IMR-90 (cell line): ENCODE measurements around the gene PRADC1. TPM values are rescaled to one million over a fixed set of nuclear protein-coding genes. Genes with fewer than 3 reads are reported as not detected.

Experiments used
- ATAC-seq: fragments of 200-7000 bp; cut with Tn5 transposase; 2 replicates; pipeline ENCODE4 v1.9.1; 2020; ENCODE audit warnings: low read depth, mild to moderate bottlenecking, moderate library complexity
- BruUV-seq: library from RNA; stranded (reverse); fragments of 400-500 nt; replicated peaks from 2 replicates; lab custom pipeline; 2021; lab: Mats Ljungman, UMichigan
- CTCF ChIA-PET: fragments of 300-600 bp; formaldehyde crosslinking; extraction: SDS; loops from one replicate; lab custom pipeline; 2021; ENCODE audit warnings: antibody characterized with exemption; lab: Yijun Ruan, JAX
- POLR2A ChIA-PET: fragments of 300-600 bp; sonication (Branson Sonifier 250); formaldehyde crosslinking; loops from one replicate; lab custom pipeline; 2022; ENCODE audit warnings: antibody characterized with exemption; ENCODE audit not compliant: unreplicated experiment; lab: Charles Lee
- DNase-seq: peaks from one replicate; pipeline ENCODE4 v3.0.0; 2013
- H2AFZ ChIP-seq: replicated peaks from 2 replicates; pipeline ENCODE3; 2013; ENCODE audit warnings: low read length, mild to moderate bottlenecking; ENCODE audit not compliant: poor library complexity
- H2AK5ac ChIP-seq: 2 replicates; pipeline ENCODE4 v1.6.1; 2013; ENCODE audit warnings: low read depth, low read length, inconsistent platforms
- H2AK9ac ChIP-seq: replicated peaks from 2 replicates; pipeline ENCODE3; 2013; ENCODE audit warnings: mild to moderate bottlenecking, low read depth, low read length, moderate library complexity; ENCODE audit not compliant: poor library complexity
- H2BK120ac ChIP-seq: 2 replicates; pipeline ENCODE4 v1.6.1; 2013; ENCODE audit warnings: low read depth, low read length, inconsistent platforms
- H2BK15ac ChIP-seq: 3 replicates; pipeline ENCODE4 v1.6.1; 2013; ENCODE audit warnings: low read depth, low read length, inconsistent platforms
- H2BK20ac ChIP-seq: 2 replicates; pipeline ENCODE4 v1.6.1; 2013; ENCODE audit warnings: low read depth, mild to moderate bottlenecking, inconsistent platforms, low read length, moderate library complexity
- H2BK5ac ChIP-seq: 2 replicates; pipeline ENCODE4 v1.6.1; 2013; ENCODE audit warnings: mild to moderate bottlenecking, low read depth, low read length, inconsistent platforms; ENCODE audit not compliant: poor library complexity, severe bottlenecking
- H3K14ac ChIP-seq: replicated peaks from 2 replicates; pipeline ENCODE4 v1.6.1; 2013; ENCODE audit warnings: low read depth, low read length, inconsistent platforms
- H3K18ac ChIP-seq: 2 replicates; pipeline ENCODE4 v1.6.1; 2013; ENCODE audit warnings: low read depth, low read length, control low read depth
- H3K23ac ChIP-seq: 2 replicates; pipeline ENCODE4 v1.6.1; 2013; ENCODE audit warnings: low read depth, low read length, inconsistent platforms
- H3K27ac ChIP-seq: 2 replicates; pipeline ENCODE4 v1.5.1; 2013; ENCODE audit warnings: mild to moderate bottlenecking, control low read depth, low read length; ENCODE audit not compliant: insufficient read depth
- H3K27me3 ChIP-seq: 2 replicates; pipeline ENCODE4 v1.6.1; 2013; ENCODE audit warnings: low read length; ENCODE audit not compliant: control insufficient read depth, insufficient read depth
- H3K36me3 ChIP-seq: 2 replicates; pipeline ENCODE4 v1.6.1; 2013; ENCODE audit warnings: low read length, mixed read lengths; ENCODE audit not compliant: control insufficient read depth, insufficient read depth
- H3K4ac ChIP-seq: 2 replicates; pipeline ENCODE4 v1.6.1; 2013; ENCODE audit warnings: low read depth, low read length, inconsistent platforms
- H3K4me1 ChIP-seq: 2 replicates; pipeline ENCODE4 v1.6.1; 2013; ENCODE audit warnings: low read length, mixed read lengths; ENCODE audit not compliant: control insufficient read depth, insufficient read depth
- H3K4me2 ChIP-seq: 2 replicates; pipeline ENCODE4 v1.6.1; 2013; ENCODE audit warnings: low read depth, mild to moderate bottlenecking, control low read depth, low read length, moderate library complexity
- H3K4me3 ChIP-seq: 2 replicates; pipeline ENCODE4 v1.5.1; 2013; ENCODE audit warnings: low read depth, mild to moderate bottlenecking, control low read depth, low read length, moderate library complexity; ENCODE audit not compliant: insufficient read depth
- H3K56ac ChIP-seq: 2 replicates; pipeline ENCODE4 v1.6.1; 2013; ENCODE audit warnings: low read length, inconsistent platforms; ENCODE audit not compliant: insufficient read depth; ENCODE audit errors: extremely low read depth
- H3K79me1 ChIP-seq, 2 experiments: 2 replicates each; pipeline ENCODE4 v1.6.1; 2013; ENCODE audit warnings: low read length in 2 of 2, inconsistent platforms in 1 of 2, low read depth in 1 of 2
- H3K9ac ChIP-seq: 2 replicates; pipeline ENCODE4 v1.6.1; 2013; ENCODE audit warnings: low read depth, low read length, control low read depth
- H3K9me1 ChIP-seq: 2 replicates; pipeline ENCODE4 v1.6.1; 2013; ENCODE audit warnings: low read length, inconsistent platforms; ENCODE audit not compliant: insufficient read depth
- H3K9me3 ChIP-seq: 2 replicates; pipeline ENCODE4 v1.6.1; 2013; ENCODE audit warnings: low read length; ENCODE audit not compliant: control insufficient read depth, insufficient read depth
- H4K20me1 ChIP-seq: 2 replicates; pipeline ENCODE4 v1.6.1; 2013; ENCODE audit warnings: low read length, inconsistent platforms; ENCODE audit not compliant: insufficient read depth
- H4K5ac ChIP-seq: 2 replicates; pipeline ENCODE4 v1.6.1; 2013; ENCODE audit warnings: mild to moderate bottlenecking, low read depth, low read length, control low read depth
- H4K8ac ChIP-seq, 2 experiments: 2 replicates each; pipeline ENCODE4 v1.6.1; 2013; ENCODE audit warnings: low read depth in 2 of 2, low read length in 2 of 2, control low read depth in 1 of 2, inconsistent platforms in 1 of 2
- H4K91ac ChIP-seq: 2 replicates; pipeline ENCODE4 v1.6.1; 2013; ENCODE audit warnings: low read depth, low read length, inconsistent platforms; ENCODE audit not compliant: insufficient read depth
- BHLHE40 ChIP-seq: fragments of 150-350 bp; IDR thresholded peaks from 2 replicates; pipeline ENCODE4 v1.6.1; 2016; ENCODE audit warnings: mild to moderate bottlenecking, low read depth, low read length
- CHD1 ChIP-seq: IDR thresholded peaks from 2 replicates; pipeline ENCODE4 v1.6.1; 2012; ENCODE audit warnings: low read depth, low read length, improper control_type of control experiment
- CTCF ChIP-seq: conservative IDR thresholded peaks from 2 replicates; pipeline ENCODE4 v1.5.1; 2012; ENCODE audit warnings: mild to moderate bottlenecking, low read depth, low read length, improper control_type of control experiment
- ELK1 ChIP-seq: fragments of 150-350 bp; IDR thresholded peaks from 2 replicates; pipeline ENCODE4 v1.6.1; 2016; ENCODE audit warnings: low read depth, mild to moderate bottlenecking, low read length, moderate library complexity, borderline replicate concordance
- FOS ChIP-seq: fragments of 150-350 bp; IDR thresholded peaks from 2 replicates; pipeline ENCODE4 v1.6.1; 2016; ENCODE audit warnings: low read depth, low read length
- MAZ ChIP-seq: IDR thresholded peaks from 2 replicates; pipeline ENCODE4 v1.6.1; 2012; ENCODE audit warnings: low read depth, mild to moderate bottlenecking, low read length, improper control_type of control experiment, moderate library complexity, borderline replicate concordance
- MXI1 ChIP-seq: IDR thresholded peaks from 2 replicates; pipeline ENCODE4 v1.6.1; 2012; ENCODE audit warnings: low read depth, mild to moderate bottlenecking, low read length, moderate library complexity, borderline replicate concordance
- POLR2A ChIP-seq: IDR thresholded peaks from 2 replicates; pipeline ENCODE4 v1.6.1; 2012; ENCODE audit warnings: mild to moderate bottlenecking, low read depth, low read length
- RAD21 ChIP-seq: IDR thresholded peaks from 2 replicates; pipeline ENCODE4 v1.6.1; 2012; ENCODE audit warnings: low read length, improper control_type of control experiment
- RCOR1 ChIP-seq: IDR thresholded peaks from 2 replicates; pipeline ENCODE4 v1.6.1; 2012; ENCODE audit warnings: mild to moderate bottlenecking, low read length, improper control_type of control experiment; ENCODE audit not compliant: insufficient replicate concordance
- RFX5 ChIP-seq: IDR thresholded peaks from 2 replicates; pipeline ENCODE4 v1.8.0; 2012; ENCODE audit warnings: low read depth, mild to moderate bottlenecking, low read length, moderate library complexity
- SMC3 ChIP-seq: fragments of 150-350 bp; IDR thresholded peaks from 2 replicates; pipeline ENCODE4 v1.6.1; 2016; ENCODE audit warnings: low read depth, mild to moderate bottlenecking, antibody characterized with exemption, low read length, moderate library complexity
- USF2 ChIP-seq: fragments of 150-350 bp; IDR thresholded peaks from 2 replicates; pipeline ENCODE4 v1.6.1; 2017; ENCODE audit warnings: mild to moderate bottlenecking, antibody characterized with exemption, low read length, low read depth
- WGBS, 2 experiments: methylation state at CpG; one replicate each; pipeline versions ENCODE4 v1.1.5 to v1.1.7; 2013; ENCODE audit warnings: missing lambda C conversion rate in 2 of 2; ENCODE audit not compliant: insufficient read length in 1 of 2; ENCODE audit errors: extremely low coverage in 2 of 2; 5-methylcytosine and 5-hydroxymethylcytosine counted together
- dilution Hi-C: fragments of 300-500 bp; cut with HindIII; formaldehyde crosslinking; loops from one replicate; pipeline ENCODE4 v1.14.3; 2018; ENCODE audit warnings: low sequenced_read_pairs; ENCODE audit not compliant: unreplicated experiment
- in situ Hi-C: fragments of 300-500 bp; cut with MboI; formaldehyde crosslinking; loops from 3 replicates; pipeline ENCODE4 v1.14.3; 2019; ENCODE audit warnings: low sequenced_read_pairs, inconsistent platforms, mixed read lengths
- intact Hi-C: fragments of 100-400 bp; cut with micrococcal nuclease; formaldehyde crosslinking; loops from 2 replicates; pipeline ENCODE4 v1.10.0; 2022
- polyA plus RNA-seq, 3 experiments: library from polyadenylated mRNA; depleted of rRNA; stranded (reverse); fragments of >200 nt; gene quantifications; 2 replicates each; pipeline ENCODE4 v1.2.3, GENCODE V29; 2012; ENCODE audit warnings: low replicate concordance in 1 of 3
- total RNA-seq: library from RNA; depleted of rRNA; stranded (reverse); fragments of >200 nt; gene quantifications from 2 replicates; pipeline ENCODE4 v1.2.3, GENCODE V29; 2012

The PRADC1 gene
- total and polyA plus RNA-seq, 2 of the 4 experiments (the other 2 are of a cell fraction): 13.1 to 18.4 TPM

- H2AK9ac ChIP-seq: peak within 1 kb of the TSS; percentile 96
- ATAC-seq (peak; percentile 72), DNase-seq (peak; percentile 89)
- peak within 1 kb of the TSS; percentile 81 for H3K56ac ChIP-seq
- dilution Hi-C loops (no loop called here), intact Hi-C loops (loop anchor here (5.0 kb wide), 1 partner anchor 503 kb away; the partner anchor contains the start of gene TPRKB), in situ Hi-C loops (no loop called here)
- peaks cover 50% of the 10 kb centered on the region for H4K20me1 ChIP-seq
- ChIA-PET CTCF (interaction anchor here (0.6 kb wide), 2 partner anchors 19 to 25 kb away, joined by 3 to 8 read pairs; no protein-coding TSS in a partner anchor), POLR2A (no interaction called here)
- H2AK5ac ChIP-seq: peak within 1 kb of the TSS; percentile 92
- peak within 1 kb of the TSS; percentile 86 for H4K5ac ChIP-seq
- peak within 1 kb of the TSS; percentile 86 for H3K4ac ChIP-seq
- H3K9ac ChIP-seq: peak within 1 kb of the TSS; percentile 86
- no peaks in the 10 kb centered on the region for H3K9me3 ChIP-seq
- TF ChIP-seq POLR2A (peak; percentile 96), ELK1 (no peak), FOS (no peak), RCOR1 (no peak), RAD21 (no peak), SMC3 (no peak), RFX5 (no peak), USF2 (no peak), CTCF (no peak), MAZ (no peak), MXI1 (peak; percentile 47; the same call in 1 of the 2 replicates), BHLHE40 (no peak), CHD1 (no peak)
- peak within 1 kb of the TSS; percentile 90 for H2BK5ac ChIP-seq
- peak within 1 kb of the TSS; percentile 50; the same call in 1 of the 2 replicates for H2BK120ac ChIP-seq
- peaks cover 5 to 51% of the 10 kb centered on the region in 2 experiments for H3K79me1 ChIP-seq
- H3K4me3 ChIP-seq: peak within 1 kb of the TSS; percentile 83
- H3K4me1 ChIP-seq: peaks cover 5% of the 10 kb centered on the region; the same call in 1 of the 2 replicates
- H4K8ac ChIP-seq: peak within 1 kb of the TSS; percentile 87 to 98
- H2AFZ ChIP-seq: peak within 1 kb of the TSS; percentile 99
- H2BK15ac ChIP-seq: no peak within 1 kb of the TSS; the same call in 2 of the 3 replicates
- no peak within 1 kb of the TSS for H2BK20ac ChIP-seq
- H3K36me3 ChIP-seq: peaks cover 2% of the 10 kb centered on the region; the same call in 1 of the 2 replicates
- H3K27me3 ChIP-seq: no peaks in the 10 kb centered on the region
- H3K9me1 ChIP-seq: peaks cover 12% of the 10 kb centered on the region
- peak within 1 kb of the TSS; percentile 10 for H3K18ac ChIP-seq
- peak within 1 kb of the TSS; percentile 87 for H3K23ac ChIP-seq
- 0% methylated on average over 35 of the region's 69 CpGs; no CpG with 5 or more reads in 1 of the 2 experiments for WGBS, 2 experiments
- peak within 1 kb of the TSS; percentile 83 for H3K27ac ChIP-seq
- no TSS peak for BruUV-seq
- H3K4me2 ChIP-seq: peak within 1 kb of the TSS; percentile 89
- peak within 1 kb of the TSS; percentile 88 for H3K14ac ChIP-seq
- H4K91ac ChIP-seq: peak within 1 kb of the TSS; percentile 72
Measured at GRCh38 chr2:73233932-73234832, 1.1 kb upstream of the PRADC1 start, which contains the start of gene CCT7. CCT7 (plus strand) TSS chr2:73234308; CDS start chr2:73234379, 71 bp downstream.
